ENCODE results near the gene OSBP.

The OSBP gene

GRCh38 chr11:59601788-59602187 is 13.8 kb downstream of the OSBP start:
- H3K4me1 ChIP-seq (ENCODE audit: insufficient read depth, low read length): no peaks in the 10 kb centered on the region
- H3K36me3 ChIP-seq (ENCODE audit: insufficient read depth, low read length): peaks cover 72% of the 10 kb centered on the region
- H3K4me3 ChIP-seq (ENCODE audit: low read depth in 1 of 2, low read length in 2 of 2): no peak overlapping the region
- H3K9ac ChIP-seq (ENCODE audit: low read length): no peak overlapping the region
- H3K9me3 ChIP-seq (ENCODE audit: low read length): no peaks in the 10 kb centered on the region
- H3K27ac ChIP-seq (ENCODE audit: low read depth, low read length): no peak overlapping the region
- no peaks in the 10 kb centered on the region for H3K27me3 ChIP-seq (ENCODE audit: control insufficient read depth in 1 of 2, insufficient read depth in 2 of 2, low read length in 2 of 2)

GRCh38 chr11:59600636-59601035 is 14.9 kb downstream of the OSBP start:
- H3K4me1 ChIP-seq (ENCODE audit: insufficient read depth, low read length): no peaks in the 10 kb centered on the region
- H3K27me3 ChIP-seq (ENCODE audit: control insufficient read depth in 1 of 2, insufficient read depth in 2 of 2, low read length in 2 of 2): no peaks in the 10 kb centered on the region
- H3K36me3 ChIP-seq (ENCODE audit: insufficient read depth, low read length): peaks cover 65% of the 10 kb centered on the region
- no peak overlapping the region for H3K4me3 ChIP-seq (ENCODE audit: low read depth in 1 of 2, low read length in 2 of 2)
- H3K27ac ChIP-seq (ENCODE audit: low read depth, low read length): no peak overlapping the region
- no peak overlapping the region for H3K9ac ChIP-seq (ENCODE audit: low read length)
- H3K9me3 ChIP-seq (ENCODE audit: low read length): no peaks in the 10 kb centered on the region

GRCh38 chr11:59600234-59600633 is 15.3 kb downstream of the OSBP start:
- H3K36me3 ChIP-seq (ENCODE audit: insufficient read depth, low read length): peaks cover 62% of the 10 kb centered on the region

GRCh38 chr11:59598961-59599360 is 16.6 kb downstream of the OSBP start:
- Histone ChIP-seq H3K4me3 (ENCODE audit: low read depth in 1 of 2, low read length in 2 of 2) (no peak overlapping the region), H3K4me1 (ENCODE audit: insufficient read depth, low read length) (no peaks in the 10 kb centered on the region), H3K9me3 (ENCODE audit: low read length) (no peaks in the 10 kb centered on the region), H3K36me3 (ENCODE audit: insufficient read depth, low read length) (peaks cover 68% of the 10 kb centered on the region), H3K27ac (ENCODE audit: low read depth, low read length) (no peak overlapping the region), H3K27me3 (ENCODE audit: control insufficient read depth in 1 of 2, insufficient read depth in 2 of 2, low read length in 2 of 2) (no peaks in the 10 kb centered on the region), H3K9ac (ENCODE audit: low read length) (no peak overlapping the region)

More at GRCh38 chr11:59600234-59600633, 15.3 kb downstream of the OSBP start:
- Histone ChIP-seq H3K4me3 (ENCODE audit: low read depth in 1 of 2, low read length in 2 of 2) (no peak overlapping the region), H3K4me1 (ENCODE audit: insufficient read depth, low read length) (no peaks in the 10 kb centered on the region), H3K27ac (ENCODE audit: low read depth, low read length) (no peak overlapping the region), H3K27me3 (ENCODE audit: control insufficient read depth in 1 of 2, insufficient read depth in 2 of 2, low read length in 2 of 2) (no peaks in the 10 kb centered on the region), H3K9me3 (ENCODE audit: low read length) (no peaks in the 10 kb centered on the region), H3K9ac (ENCODE audit: low read length) (no peak overlapping the region)

- Histone ChIP-seq H3K27me3 (ENCODE audit: control insufficient read depth in 1 of 2, insufficient read depth in 2 of 2, low read length in 2 of 2) (no peaks in the 10 kb centered on the region), H3K9me3 (ENCODE audit: low read length) (no peaks in the 10 kb centered on the region), H3K36me3 (ENCODE audit: insufficient read depth, low read length) (peaks cover 51% of the 10 kb centered on the region), H3K9ac (ENCODE audit: low read length) (no peak overlapping the region), H3K4me3 (ENCODE audit: low read depth in 1 of 2, low read length in 2 of 2) (no peak overlapping the region), H3K4me1 (ENCODE audit: insufficient read depth, low read length) (no peaks in the 10 kb centered on the region), H3K27ac (ENCODE audit: low read depth, low read length) (no peak overlapping the region)
These were observed 31.3 kb downstream of the OSBP start for GRCh38 chr11:59584294-59584693.

GRCh38 chr11:59582006-59582405 is 33.6 kb downstream of the OSBP start:
- no peak overlapping the region for H3K9ac ChIP-seq (ENCODE audit: low read length)
- H3K4me3 ChIP-seq (ENCODE audit: low read depth in 1 of 2, low read length in 2 of 2): no peak overlapping the region
- no peaks in the 10 kb centered on the region for H3K9me3 ChIP-seq (ENCODE audit: low read length)
- H3K27me3 ChIP-seq (ENCODE audit: control insufficient read depth in 1 of 2, insufficient read depth in 2 of 2, low read length in 2 of 2): no peaks in the 10 kb centered on the region
- no peak overlapping the region for H3K27ac ChIP-seq (ENCODE audit: low read depth, low read length)
- H3K36me3 ChIP-seq (ENCODE audit: insufficient read depth, low read length): peaks cover 57% of the 10 kb centered on the region
- no peaks in the 10 kb centered on the region for H3K4me1 ChIP-seq (ENCODE audit: insufficient read depth, low read length)

- Histone ChIP-seq H3K4me3 (ENCODE audit: low read depth in 1 of 2, low read length in 2 of 2) (no peak overlapping the region), H3K36me3 (ENCODE audit: insufficient read depth, low read length) (peaks cover 60% of the 10 kb centered on the region), H3K27me3 (ENCODE audit: control insufficient read depth in 1 of 2, insufficient read depth in 2 of 2, low read length in 2 of 2) (no peaks in the 10 kb centered on the region), H3K9me3 (ENCODE audit: low read length) (no peaks in the 10 kb centered on the region), H3K9ac (ENCODE audit: low read length) (no peak overlapping the region), H3K27ac (ENCODE audit: low read depth, low read length) (no peak overlapping the region), H3K4me1 (ENCODE audit: insufficient read depth, low read length) (peaks cover 14% of the 10 kb centered on the region)
These were observed 37.2 kb downstream of the OSBP start for GRCh38 chr11:59578369-59578768.

- Histone ChIP-seq H3K9me3 (ENCODE audit: low read length) (no peaks in the 10 kb centered on the region), H3K9ac (ENCODE audit: low read length) (no peak overlapping the region), H3K4me3 (ENCODE audit: low read depth in 1 of 2, low read length in 2 of 2) (no peak overlapping the region), H3K36me3 (ENCODE audit: insufficient read depth, low read length) (peaks cover 42% of the 10 kb centered on the region), H3K27ac (ENCODE audit: low read depth, low read length) (no peak overlapping the region), H3K27me3 (ENCODE audit: control insufficient read depth in 1 of 2, insufficient read depth in 2 of 2, low read length in 2 of 2) (no peaks in the 10 kb centered on the region), H3K4me1 (ENCODE audit: insufficient read depth, low read length) (peaks cover 14% of the 10 kb centered on the region)
These were observed 40.1 kb downstream of the OSBP start for GRCh38 chr11:59575505-59575904.

- H3K36me3 ChIP-seq (ENCODE audit: insufficient read depth, low read length): peaks cover 37% of the 10 kb centered on the region
- H3K27ac ChIP-seq (ENCODE audit: low read depth, low read length): no peak overlapping the region
- H3K9ac ChIP-seq (ENCODE audit: low read length): no peak overlapping the region
- H3K9me3 ChIP-seq (ENCODE audit: low read length): no peaks in the 10 kb centered on the region
- H3K4me3 ChIP-seq (ENCODE audit: low read depth in 1 of 2, low read length in 2 of 2): no peak overlapping the region
- peaks cover 14% of the 10 kb centered on the region for H3K4me1 ChIP-seq (ENCODE audit: insufficient read depth, low read length)
- no peaks in the 10 kb centered on the region for H3K27me3 ChIP-seq (ENCODE audit: control insufficient read depth in 1 of 2, insufficient read depth in 2 of 2, low read length in 2 of 2)
These were observed 40.6 kb downstream of the OSBP start for GRCh38 chr11:59574932-59575502.

GRCh38 chr11:59574467-59574866 is 41.1 kb downstream of the OSBP start:
- Histone ChIP-seq H3K4me1 (ENCODE audit: insufficient read depth, low read length) (peaks cover 14% of the 10 kb centered on the region), H3K4me3 (ENCODE audit: low read depth in 1 of 2, low read length in 2 of 2) (no peak overlapping the region), H3K9me3 (ENCODE audit: low read length) (no peaks in the 10 kb centered on the region), H3K9ac (ENCODE audit: low read length) (no peak overlapping the region), H3K27ac (ENCODE audit: low read depth, low read length) (no peak overlapping the region), H3K36me3 (ENCODE audit: insufficient read depth, low read length) (peaks cover 32% of the 10 kb centered on the region), H3K27me3 (ENCODE audit: control insufficient read depth in 1 of 2, insufficient read depth in 2 of 2, low read length in 2 of 2) (no peaks in the 10 kb centered on the region)

GRCh38 chr11:59573216-59573615 is 42.4 kb downstream of the OSBP start:
- peaks cover 21% of the 10 kb centered on the region for H3K36me3 ChIP-seq (ENCODE audit: insufficient read depth, low read length)
- no peaks in the 10 kb centered on the region for H3K9me3 ChIP-seq (ENCODE audit: low read length)
- H3K27ac ChIP-seq (ENCODE audit: low read depth, low read length): no peak overlapping the region
- H3K4me3 ChIP-seq (ENCODE audit: low read depth in 1 of 2, low read length in 2 of 2): no peak overlapping the region
- H3K4me1 ChIP-seq (ENCODE audit: insufficient read depth, low read length): peaks cover 14% of the 10 kb centered on the region
- H3K27me3 ChIP-seq (ENCODE audit: control insufficient read depth in 1 of 2, insufficient read depth in 2 of 2, low read length in 2 of 2): no peaks in the 10 kb centered on the region
- H3K9ac ChIP-seq (ENCODE audit: low read length): no peak overlapping the region

GRCh38 chr11:59572091-59572490 is 43.5 kb downstream of the OSBP start:
- Histone ChIP-seq H3K4me1 (ENCODE audit: insufficient read depth, low read length) (peaks cover 14% of the 10 kb centered on the region), H3K27me3 (ENCODE audit: control insufficient read depth in 1 of 2, insufficient read depth in 2 of 2, low read length in 2 of 2) (no peaks in the 10 kb centered on the region), H3K9me3 (ENCODE audit: low read length) (no peaks in the 10 kb centered on the region), H3K36me3 (ENCODE audit: insufficient read depth, low read length) (peaks cover 13% of the 10 kb centered on the region), H3K4me3 (ENCODE audit: low read depth in 1 of 2, low read length in 2 of 2) (no peak overlapping the region), H3K27ac (ENCODE audit: low read depth, low read length) (no peak overlapping the region), H3K9ac (ENCODE audit: low read length) (no peak overlapping the region)
